IPS-20b (cell line): Measurements from ENCODE around the gene SUMO4.

Experiments used
- H3K27ac ChIP-seq: one replicate; pipeline ENCODE4 v1.5.1; 2013; ENCODE audit warnings: low read length
- H3K27me3 ChIP-seq: 2 replicates; pipeline ENCODE4 v1.6.1; 2013; ENCODE audit warnings: mild to moderate bottlenecking, low read length, inconsistent platforms; ENCODE audit not compliant: insufficient read depth
- H3K36me3 ChIP-seq: 2 replicates; pipeline ENCODE4 v1.6.1; 2013; ENCODE audit warnings: low read depth, mild to moderate bottlenecking, inconsistent platforms, low read length, moderate library complexity; ENCODE audit not compliant: insufficient read depth
- H3K4me1 ChIP-seq: 2 replicates; pipeline ENCODE4 v1.6.1; 2013; ENCODE audit warnings: mild to moderate bottlenecking, control low read depth, inconsistent platforms, low read length, moderate library complexity; ENCODE audit not compliant: insufficient read depth
- H3K4me3 ChIP-seq: 2 replicates; pipeline ENCODE4 v1.5.1; 2013; ENCODE audit warnings: mild to moderate bottlenecking, low read length, inconsistent platforms
- H3K9ac ChIP-seq: 2 replicates; pipeline ENCODE4 v1.6.1; 2013; ENCODE audit warnings: low read depth, mild to moderate bottlenecking, inconsistent platforms, low read length, moderate library complexity
- H3K9me3 ChIP-seq: 2 replicates; pipeline ENCODE4 v1.6.1; 2013; ENCODE audit warnings: mild to moderate bottlenecking, low read depth, low read length, inconsistent platforms; ENCODE audit not compliant: insufficient read depth

The SUMO4 gene

DNA sequence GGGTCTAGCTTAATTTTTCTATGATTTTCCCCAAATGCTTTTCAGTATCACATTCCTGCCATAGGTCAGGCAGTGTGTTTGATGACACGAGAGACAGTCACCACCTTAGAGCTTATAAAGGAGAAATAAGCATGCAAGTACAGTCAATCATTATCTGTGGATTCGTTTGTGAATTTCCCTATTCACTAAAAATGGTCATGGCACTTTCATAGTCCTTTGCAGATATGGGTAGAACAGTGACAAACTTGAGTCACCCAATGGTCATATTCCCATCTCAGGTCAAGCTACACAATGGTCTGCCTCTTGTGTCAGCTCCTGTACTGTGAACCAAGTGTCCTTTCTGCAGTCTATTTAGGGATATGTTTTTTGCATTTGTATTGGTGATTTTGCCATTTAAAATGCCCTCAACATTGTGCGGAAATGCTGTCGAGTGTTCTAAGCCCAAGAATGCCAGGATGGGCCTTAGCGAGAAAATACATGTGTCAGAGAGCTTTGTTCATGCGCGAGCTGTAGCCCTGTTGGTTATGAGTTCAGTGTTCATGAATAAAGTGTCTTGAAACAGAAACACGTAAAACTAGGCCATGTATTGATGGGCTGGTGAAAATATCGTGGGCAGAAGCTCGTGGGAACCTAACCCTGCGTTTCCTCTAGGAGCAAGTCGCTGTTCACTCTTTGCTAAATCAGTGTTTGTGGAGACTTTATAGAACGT, 19.8 kb downstream of the SUMO4 start:
- Histone ChIP-seq H3K9ac (no peak overlapping the region), H3K36me3 (no peaks in the 10 kb centered on the region), H3K4me3 (no peak overlapping the region), H3K27ac (no peak overlapping the region), H3K4me1 (peaks cover 5% of the 10 kb centered on the region; the same call in 1 of the 2 replicates), H3K9me3 (0 out of 2 replicates have a peak, but pooled peaks cover 4% of the 10 kb centered on the region), H3K27me3 (no peaks in the 10 kb centered on the region)

DNA sequence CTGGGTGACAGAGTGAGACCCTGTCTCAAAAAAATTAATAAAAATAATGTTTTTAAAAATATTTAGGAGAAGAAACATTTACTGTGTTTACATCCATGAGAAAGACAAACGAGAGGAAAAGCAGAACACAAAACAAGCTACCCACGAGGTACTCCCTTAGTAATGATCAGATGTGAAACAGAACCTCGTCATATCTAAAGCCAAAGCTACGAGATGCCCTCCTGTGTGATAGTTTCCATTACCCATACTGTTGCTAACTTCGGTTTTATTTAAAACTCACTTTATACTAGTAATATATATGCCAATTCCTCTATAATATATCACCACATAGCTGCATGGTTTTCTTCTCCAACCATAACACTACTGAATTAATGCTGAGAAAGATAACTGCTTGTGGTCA, 21.1 kb downstream of the SUMO4 start:
- Histone ChIP-seq H3K9ac (no peak overlapping the region), H3K4me3 (no peak overlapping the region), H3K4me1 (peaks cover 5% of the 10 kb centered on the region; the same call in 1 of the 2 replicates), H3K9me3 (0 out of 2 replicates have a peak, but pooled peaks cover 2% of the 10 kb centered on the region), H3K27me3 (no peaks in the 10 kb centered on the region), H3K36me3 (no peaks in the 10 kb centered on the region), H3K27ac (no peak overlapping the region)

GRCh38 chr6:149422581-149422980, 22.5 kb downstream of the SUMO4 start:
- Histone ChIP-seq H3K9me3 (no peaks in the 10 kb centered on the region), H3K36me3 (no peaks in the 10 kb centered on the region), H3K4me3 (no peak overlapping the region), H3K27ac (no peak overlapping the region), H3K27me3 (no peaks in the 10 kb centered on the region), H3K4me1 (peaks cover 5% of the 10 kb centered on the region; the same call in 1 of the 2 replicates), H3K9ac (no peak overlapping the region)

DNA sequence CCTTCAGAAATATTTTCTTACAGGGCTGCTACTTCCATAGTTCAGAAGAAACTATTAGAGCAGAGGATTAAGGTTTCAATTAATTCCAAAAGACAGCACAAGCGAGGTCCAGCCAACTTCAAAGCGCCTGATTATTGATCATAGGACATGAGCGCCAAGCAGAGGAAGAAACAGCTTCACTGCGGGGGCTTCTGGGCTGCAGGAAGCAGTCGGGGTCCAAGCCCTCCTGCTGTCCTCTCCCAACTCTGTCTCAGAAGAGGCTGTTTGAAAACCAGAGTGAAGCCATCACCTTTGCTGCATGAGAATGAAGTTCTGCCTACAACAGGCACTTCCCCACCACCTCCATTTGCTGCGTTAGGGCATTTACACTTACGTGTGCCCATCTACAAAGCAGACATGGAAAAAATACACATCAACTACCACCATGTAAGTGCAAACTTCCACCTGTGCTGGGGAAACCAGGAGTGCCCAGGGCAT, 23.9 kb downstream of the SUMO4 start:
- H3K36me3 ChIP-seq, result no peaks in the 10 kb centered on the region
- H3K9ac ChIP-seq, result no peak overlapping the region
- H3K4me3 ChIP-seq, result no peak overlapping the region
- peaks cover 5% of the 10 kb centered on the region; the same call in 1 of the 2 replicates for H3K4me1 ChIP-seq
- no peaks in the 10 kb centered on the region for H3K27me3 ChIP-seq
- H3K27ac ChIP-seq, result no peak overlapping the region
- no peaks in the 10 kb centered on the region for H3K9me3 ChIP-seq

GRCh38 chr6:149425224-149425623, 25.2 kb downstream of the SUMO4 start:
- no peak overlapping the region for H3K9ac ChIP-seq
- no peak overlapping the region for H3K4me3 ChIP-seq
- peaks cover 5% of the 10 kb centered on the region; the same call in 1 of the 2 replicates for H3K4me1 ChIP-seq
- H3K27ac ChIP-seq, result no peak overlapping the region
- H3K27me3 ChIP-seq, result no peaks in the 10 kb centered on the region
- H3K9me3 ChIP-seq, result no peaks in the 10 kb centered on the region
- H3K36me3 ChIP-seq, result no peaks in the 10 kb centered on the region

- Histone ChIP-seq H3K4me3 (no peak overlapping the region), H3K36me3 (no peaks in the 10 kb centered on the region), H3K9me3 (no peaks in the 10 kb centered on the region), H3K27ac (no peak overlapping the region), H3K27me3 (no peaks in the 10 kb centered on the region), H3K4me1 (peaks cover 5% of the 10 kb centered on the region; the same call in 1 of the 2 replicates), H3K9ac (no peak overlapping the region)
Measured at GRCh38 chr6:149425754-149426153, 25.7 kb downstream of the SUMO4 start.

DNA sequence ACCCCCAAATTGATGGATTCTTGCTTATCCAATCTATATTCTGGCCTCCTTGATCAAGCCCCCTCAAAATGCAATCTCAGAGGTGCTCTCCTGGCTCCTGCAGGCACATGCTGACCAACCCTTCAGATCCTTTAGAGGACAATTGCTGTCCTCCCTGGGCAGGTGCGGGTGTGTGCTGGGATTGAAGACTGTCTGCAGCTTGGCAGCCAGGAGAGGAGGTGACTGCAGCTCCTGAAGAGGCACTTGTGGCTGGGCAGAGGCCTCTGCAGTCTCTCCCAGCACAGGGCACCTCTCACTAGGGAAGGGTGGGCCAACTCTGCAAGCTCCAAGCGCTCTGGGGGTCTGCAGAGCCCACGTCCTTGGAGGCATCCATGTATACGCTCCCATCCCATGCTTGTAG, 28.5 kb downstream of the SUMO4 start:
- H3K9me3 ChIP-seq, result no peaks in the 10 kb centered on the region
- H3K27ac ChIP-seq, result no peak overlapping the region
- peaks cover 5% of the 10 kb centered on the region; the same call in 1 of the 2 replicates for H3K4me1 ChIP-seq
- no peaks in the 10 kb centered on the region for H3K27me3 ChIP-seq
- H3K36me3 ChIP-seq, result no peaks in the 10 kb centered on the region
- H3K9ac ChIP-seq, result no peak overlapping the region
- H3K4me3 ChIP-seq, result no peak overlapping the region

GRCh38 chr6:149429427-149430360, 29.6 kb downstream of the SUMO4 start:
- Histone ChIP-seq H3K9me3 (no peaks in the 10 kb centered on the region), H3K27me3 (no peaks in the 10 kb centered on the region), H3K9ac (no peak overlapping the region), H3K4me3 (no peak overlapping the region), H3K27ac (no peak overlapping the region), H3K4me1 (no peaks in the 10 kb centered on the region), H3K36me3 (no peaks in the 10 kb centered on the region)

DNA sequence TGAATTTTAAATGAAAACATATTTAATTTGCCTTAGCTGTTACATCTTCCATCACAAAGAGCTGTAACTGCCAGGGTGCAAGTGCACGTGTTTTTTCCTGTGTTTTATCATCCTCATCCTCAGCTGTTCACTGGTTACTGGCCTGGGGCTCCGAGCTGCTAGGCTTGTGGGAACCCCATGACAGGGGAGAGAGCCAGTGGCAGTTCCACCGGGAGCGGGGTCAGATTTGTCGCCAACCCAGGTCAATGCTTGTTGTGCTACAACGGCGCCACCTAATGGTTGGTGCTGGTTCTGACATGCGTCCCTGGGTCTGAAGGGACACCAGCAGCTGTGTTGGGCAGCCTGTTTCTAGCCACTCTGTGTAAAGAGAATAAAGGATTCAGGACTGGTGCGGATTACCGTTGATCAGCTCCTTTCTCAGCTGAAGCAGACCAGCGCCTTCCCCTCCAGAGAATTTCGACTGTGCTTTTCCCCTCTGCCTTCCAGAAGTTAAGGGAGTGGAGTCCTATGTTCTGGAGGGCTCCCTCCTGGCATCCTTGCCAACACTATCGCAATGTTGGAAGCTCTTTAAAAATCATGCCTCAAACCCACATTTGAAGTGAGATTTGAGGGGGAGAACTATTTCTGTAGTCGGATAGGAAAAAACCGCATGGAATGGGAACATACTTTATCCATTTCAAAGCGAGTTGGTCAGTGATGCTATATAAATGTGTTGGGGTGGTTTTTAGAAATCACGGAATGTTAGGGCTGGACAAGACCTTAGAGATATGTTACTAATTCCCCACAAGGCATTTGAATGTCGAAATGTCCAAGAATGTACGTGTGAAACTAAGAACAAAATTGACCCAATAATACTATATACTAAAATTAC, 32.1 kb downstream of the SUMO4 start:
- Histone ChIP-seq H3K27me3 (no peaks in the 10 kb centered on the region), H3K9me3 (no peaks in the 10 kb centered on the region), H3K4me3 (no peak overlapping the region), H3K36me3 (no peaks in the 10 kb centered on the region), H3K27ac (no peak overlapping the region), H3K4me1 (no peaks in the 10 kb centered on the region), H3K9ac (no peak overlapping the region)

GRCh38 chr6:149433405-149433804, 33.3 kb downstream of the SUMO4 start:
- Histone ChIP-seq H3K4me3 (no peak overlapping the region), H3K27me3 (no peaks in the 10 kb centered on the region), H3K27ac (no peak overlapping the region), H3K9ac (no peak overlapping the region), H3K4me1 (no peaks in the 10 kb centered on the region), H3K36me3 (no peaks in the 10 kb centered on the region), H3K9me3 (no peaks in the 10 kb centered on the region)

GRCh38 chr6:149433881-149434280, 33.8 kb downstream of the SUMO4 start:
- Histone ChIP-seq H3K27me3 (no peaks in the 10 kb centered on the region), H3K9me3 (no peaks in the 10 kb centered on the region), H3K4me3 (no peak overlapping the region), H3K9ac (no peak overlapping the region), H3K4me1 (no peaks in the 10 kb centered on the region), H3K36me3 (no peaks in the 10 kb centered on the region), H3K27ac (no peak overlapping the region)
